Suprapubic skin (tissue), 4 donors: ENCODE results near the gene AFG1L. TPM values are rescaled to one million over a fixed set of nuclear protein-coding genes. Genes with fewer than 3 reads are reported as not detected.

ENCODE experiments used
- DNase-seq, 2 donors: peaks; one replicate each; pipeline ENCODE4 v3.0.0-alpha.2; 2019; ENCODE audit warnings: low spot score in 2 of 2
- H3K27ac ChIP-seq: fragments of 200-600 bp; sonication (generic); one replicate; pipeline ENCODE4 v1.5.1; 2019
- H3K27me3 ChIP-seq: fragments of 200-600 bp; sonication (generic); one replicate; pipeline ENCODE4 v1.5.1; 2019
- H3K36me3 ChIP-seq: fragments of 200-600 bp; sonication (generic); one replicate; pipeline ENCODE4 v1.5.1; 2019
- H3K4me1 ChIP-seq: fragments of 200-600 bp; sonication (generic); one replicate; pipeline ENCODE4 v1.5.1; 2019
- H3K4me3 ChIP-seq: fragments of 200-600 bp; sonication (generic); one replicate; pipeline ENCODE4 v1.5.1; 2019; ENCODE audit warnings: mild to moderate bottlenecking
- H3K9me3 ChIP-seq: fragments of 200-600 bp; sonication (generic); one replicate; pipeline ENCODE4 v1.5.1; 2019
- EP300 ChIP-seq: sonication (generic); formaldehyde crosslinking; IDR thresholded peaks from one replicate; pipeline ENCODE4 v1.6.1; 2017; ENCODE audit warnings: antibody characterized with exemption
- POLR2AphosphoS5 ChIP-seq, 3 donors: sonication (generic); formaldehyde crosslinking; IDR thresholded peaks; one replicate each; pipeline ENCODE4 v1.6.1; 2017; ENCODE audit warnings: antibody characterized with exemption in 3 of 3
- whole genome bisulfite sequencing: methylation state at CpG from one replicate; pipeline ENCODE4 v1.1.5; 2018; 5-methylcytosine and 5-hydroxymethylcytosine counted together
- total RNA-seq, 4 donors: library from RNA; depleted of rRNA; stranded (reverse); fragments of >200 nt; gene quantifications; one replicate each; pipeline ENCODE4 v1.1.0, GENCODE V29; 2016

The AFG1L gene
- total RNA-seq, 4 donors from 2014 or later = 1.3 to 7.4 (median 3.0) TPM

- no peak for DNase-seq
- 36% methylated on average over 4 of the region's 4 CpGs for WGBS
- Histone ChIP-seq H3K27me3 (no peaks in the 10 kb centered on the region), H3K4me3 (no peak overlapping the region), H3K36me3 (peaks cover 31% of the 10 kb centered on the region), H3K9me3 (no peaks in the 10 kb centered on the region), H3K4me1 (peaks cover 49% of the 10 kb centered on the region), H3K27ac (no peak overlapping the region)
- TF ChIP-seq EP300 (no peak), POLR2AphosphoS5 (IDR thresholded peaks at IDR 0.05) (no peak)
These were observed 279.7 kb downstream of the AFG1L start for GRCh38 chr6:108574457-108575141.

Other genes with a start within 250 kb of the AFG1L start
- gene OSTM1, start 220.3 kb upstream of the AFG1L start, total RNA-seq = 10 to 100 TPM; 26.9 to 44.5 (median 38.2) TPM
- gene NR2E1, start 129.0 kb upstream of the AFG1L start, total RNA-seq = under 1 TPM in 1 of 4 donors, not detected in 3; 0.38 TPM
- gene SNX3, start 34.0 kb upstream of the AFG1L start, total RNA-seq = 10 to 100 TPM; 80.9 to 97.4 (median 96.6) TPM